Stomach (tissue), 4 donors: ENCODE data around the gene HSPBP1.

ENCODE experiments used
- CTCF ChIP-seq, 7 experiments: fragments of 450-650 bp in 4 of 7; fragments of 200-600 bp in 3 of 7; sonication (generic) in 3 of 7; IDR thresholded peaks; one replicate each; pipeline ENCODE4 v1.5.1; 2016 to 2019; ENCODE audit warnings: antibody characterized with exemption in 7 of 7, control low read depth in 2 of 7, mild to moderate bottlenecking in 1 of 7
- EP300 ChIP-seq: sonication (generic); formaldehyde crosslinking; IDR thresholded peaks from one replicate; pipeline ENCODE4 v1.6.1; 2017; ENCODE audit warnings: antibody characterized with exemption
- POLR2A ChIP-seq, 4 donors: fragments of 450-650 bp; IDR thresholded peaks; one replicate each; pipeline ENCODE4 v1.6.1; 2016; ENCODE audit warnings: antibody characterized with exemption in 4 of 4, control low read depth in 2 of 4, mild to moderate bottlenecking in 1 of 4, moderate library complexity in 1 of 4
- POLR2AphosphoS5 ChIP-seq, 3 donors: sonication (generic); formaldehyde crosslinking; IDR thresholded peaks; one replicate each; pipeline ENCODE4 v1.6.1; 2016; ENCODE audit warnings: antibody characterized with exemption in 3 of 3

DNA sequence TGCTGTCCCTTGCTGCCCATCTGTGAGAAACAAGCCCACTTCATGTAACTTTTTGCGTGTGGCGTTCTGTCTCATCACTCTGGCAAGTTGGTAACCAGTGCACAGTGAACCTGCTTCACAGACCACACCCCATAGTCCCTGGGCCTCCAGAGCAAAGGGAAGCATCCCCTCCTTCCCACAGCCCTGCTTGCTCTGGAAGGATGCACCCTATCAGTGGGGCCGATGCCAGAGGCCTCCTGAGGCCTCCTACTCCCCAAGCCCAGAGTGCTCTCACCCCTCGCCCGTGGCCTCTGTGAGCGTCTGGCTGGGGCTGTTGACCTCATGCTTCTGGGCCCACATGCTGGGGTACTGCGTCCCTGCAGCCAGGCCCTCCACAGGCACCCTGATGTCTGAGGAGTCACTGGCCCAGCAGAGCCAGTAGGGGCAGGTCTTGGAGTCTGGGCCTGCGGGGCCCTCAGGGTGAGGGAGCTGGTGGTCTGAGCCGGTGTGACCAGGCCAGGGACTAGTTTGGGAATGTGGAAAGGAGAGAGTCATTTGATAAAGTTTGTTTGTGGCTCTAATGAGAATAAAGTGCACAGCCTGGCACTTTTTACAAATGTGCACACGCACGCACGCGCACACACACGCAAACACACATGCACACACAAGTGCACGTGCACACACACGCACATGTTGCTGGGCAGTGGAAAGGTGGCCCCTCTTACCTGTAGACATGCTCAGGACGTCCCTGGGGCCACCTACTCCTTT is 56.4 kb downstream of the HSPBP1 start:
- no peak for TF ChIP-seq CTCF (IDR thresholded peaks at IDR 0.05)
- no peak for TF ChIP-seq EP300
- no peak for TF ChIP-seq POLR2A (IDR thresholded peaks at IDR 0.05)
- no peak for TF ChIP-seq POLR2AphosphoS5 (IDR thresholded peaks at IDR 0.05)
